ENCODE measurements around the gene C6orf62.
"Not testable (repeated sequence)": the region's sequence is repeated elsewhere in the genome, so short reads cannot be mapped to it uniquely, and the experiment has no call there.

DNA sequence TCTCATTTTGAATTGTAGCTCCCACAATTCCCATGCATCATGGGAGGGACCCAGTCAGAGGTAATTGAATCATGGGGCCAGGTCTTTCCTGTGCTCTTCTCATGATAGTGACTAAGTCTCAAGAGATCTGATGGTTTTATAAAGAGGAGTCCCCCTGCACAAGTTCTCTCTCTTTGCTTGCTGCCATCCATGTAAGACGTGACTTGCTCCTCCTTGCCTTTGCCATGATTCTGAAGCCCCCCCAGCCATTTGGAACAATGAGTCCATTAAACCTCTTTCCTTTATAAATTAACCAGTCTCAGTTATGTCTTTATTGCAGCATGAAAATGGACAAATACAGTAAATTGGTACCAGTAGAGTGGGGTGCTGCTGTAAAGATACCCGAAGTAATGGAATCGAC is 11.7 kb upstream of the C6orf62 start:
- not testable (repeated sequence) for TF ChIP-seq ZNF70 (CRISPR knock-in tag; IDR thresholded peaks at IDR 0.05); ZFP3 (CRISPR knock-in tag; IDR thresholded peaks at IDR 0.05); ISL1 (CRISPR knock-in tag; IDR thresholded peaks at IDR 0.05); OSR1 (CRISPR knock-in tag; IDR thresholded peaks at IDR 0.05); ZNF565 (CRISPR knock-in tag; conservative IDR thresholded peaks at IDR 0.05; ENCODE audit: low read depth); GLIS3 (CRISPR knock-in tag; IDR thresholded peaks at IDR 0.05); SNAI2 (CRISPR knock-in tag; IDR thresholded peaks at IDR 0.05); RARB (CRISPR knock-in tag; IDR thresholded peaks at IDR 0.05)
- TF ChIP-seq, protein P1, sequence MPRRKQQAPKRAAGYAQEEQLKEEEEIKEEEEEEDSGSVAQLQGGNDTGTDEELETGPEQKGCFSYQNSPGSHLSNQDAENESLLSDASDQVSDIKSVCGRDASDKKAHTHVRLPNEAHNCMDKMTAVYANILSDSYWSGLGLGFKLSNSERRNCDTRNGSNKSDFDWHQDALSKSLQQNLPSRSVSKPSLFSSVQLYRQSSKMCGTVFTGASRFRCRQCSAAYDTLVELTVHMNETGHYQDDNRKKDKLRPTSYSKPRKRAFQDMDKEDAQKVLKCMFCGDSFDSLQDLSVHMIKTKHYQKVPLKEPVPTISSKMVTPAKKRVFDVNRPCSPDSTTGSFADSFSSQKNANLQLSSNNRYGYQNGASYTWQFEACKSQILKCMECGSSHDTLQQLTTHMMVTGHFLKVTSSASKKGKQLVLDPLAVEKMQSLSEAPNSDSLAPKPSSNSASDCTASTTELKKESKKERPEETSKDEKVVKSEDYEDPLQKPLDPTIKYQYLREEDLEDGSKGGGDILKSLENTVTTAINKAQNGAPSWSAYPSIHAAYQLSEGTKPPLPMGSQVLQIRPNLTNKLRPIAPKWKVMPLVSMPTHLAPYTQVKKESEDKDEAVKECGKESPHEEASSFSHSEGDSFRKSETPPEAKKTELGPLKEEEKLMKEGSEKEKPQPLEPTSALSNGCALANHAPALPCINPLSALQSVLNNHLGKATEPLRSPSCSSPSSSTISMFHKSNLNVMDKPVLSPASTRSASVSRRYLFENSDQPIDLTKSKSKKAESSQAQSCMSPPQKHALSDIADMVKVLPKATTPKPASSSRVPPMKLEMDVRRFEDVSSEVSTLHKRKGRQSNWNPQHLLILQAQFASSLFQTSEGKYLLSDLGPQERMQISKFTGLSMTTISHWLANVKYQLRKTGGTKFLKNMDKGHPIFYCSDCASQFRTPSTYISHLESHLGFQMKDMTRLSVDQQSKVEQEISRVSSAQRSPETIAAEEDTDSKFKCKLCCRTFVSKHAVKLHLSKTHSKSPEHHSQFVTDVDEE (CRISPR knock-in tag; IDR thresholded peaks at IDR 0.05) = not testable (repeated sequence)
- TF ChIP-seq, protein P2, sequence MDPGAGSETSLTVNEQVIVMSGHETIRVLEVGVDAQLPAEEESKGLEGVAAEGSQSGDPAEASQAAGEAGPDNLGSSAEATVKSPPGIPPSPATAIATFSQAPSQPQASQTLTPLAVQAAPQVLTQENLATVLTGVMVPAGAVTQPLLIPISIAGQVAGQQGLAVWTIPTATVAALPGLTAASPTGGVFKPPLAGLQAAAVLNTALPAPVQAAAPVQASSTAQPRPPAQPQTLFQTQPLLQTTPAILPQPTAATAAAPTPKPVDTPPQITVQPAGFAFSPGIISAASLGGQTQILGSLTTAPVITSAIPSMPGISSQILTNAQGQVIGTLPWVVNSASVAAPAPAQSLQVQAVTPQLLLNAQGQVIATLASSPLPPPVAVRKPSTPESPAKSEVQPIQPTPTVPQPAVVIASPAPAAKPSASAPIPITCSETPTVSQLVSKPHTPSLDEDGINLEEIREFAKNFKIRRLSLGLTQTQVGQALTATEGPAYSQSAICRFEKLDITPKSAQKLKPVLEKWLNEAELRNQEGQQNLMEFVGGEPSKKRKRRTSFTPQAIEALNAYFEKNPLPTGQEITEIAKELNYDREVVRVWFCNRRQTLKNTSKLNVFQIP (CRISPR knock-in tag; IDR thresholded peaks at IDR 0.05; ENCODE audit: borderline replicate concordance, low read depth) = not testable (repeated sequence)
- TF ChIP-seq, protein P3, sequence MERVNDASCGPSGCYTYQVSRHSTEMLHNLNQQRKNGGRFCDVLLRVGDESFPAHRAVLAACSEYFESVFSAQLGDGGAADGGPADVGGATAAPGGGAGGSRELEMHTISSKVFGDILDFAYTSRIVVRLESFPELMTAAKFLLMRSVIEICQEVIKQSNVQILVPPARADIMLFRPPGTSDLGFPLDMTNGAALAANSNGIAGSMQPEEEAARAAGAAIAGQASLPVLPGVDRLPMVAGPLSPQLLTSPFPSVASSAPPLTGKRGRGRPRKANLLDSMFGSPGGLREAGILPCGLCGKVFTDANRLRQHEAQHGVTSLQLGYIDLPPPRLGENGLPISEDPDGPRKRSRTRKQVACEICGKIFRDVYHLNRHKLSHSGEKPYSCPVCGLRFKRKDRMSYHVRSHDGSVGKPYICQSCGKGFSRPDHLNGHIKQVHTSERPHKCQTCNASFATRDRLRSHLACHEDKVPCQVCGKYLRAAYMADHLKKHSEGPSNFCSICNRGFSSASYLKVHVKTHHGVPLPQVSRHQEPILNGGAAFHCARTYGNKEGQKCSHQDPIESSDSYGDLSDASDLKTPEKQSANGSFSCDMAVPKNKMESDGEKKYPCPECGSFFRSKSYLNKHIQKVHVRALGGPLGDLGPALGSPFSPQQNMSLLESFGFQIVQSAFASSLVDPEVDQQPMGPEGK (CRISPR knock-in tag; IDR thresholded peaks at IDR 0.05; ENCODE audit: borderline replicate concordance) = not testable (repeated sequence)
- TF ChIP-seq, protein P4, sequence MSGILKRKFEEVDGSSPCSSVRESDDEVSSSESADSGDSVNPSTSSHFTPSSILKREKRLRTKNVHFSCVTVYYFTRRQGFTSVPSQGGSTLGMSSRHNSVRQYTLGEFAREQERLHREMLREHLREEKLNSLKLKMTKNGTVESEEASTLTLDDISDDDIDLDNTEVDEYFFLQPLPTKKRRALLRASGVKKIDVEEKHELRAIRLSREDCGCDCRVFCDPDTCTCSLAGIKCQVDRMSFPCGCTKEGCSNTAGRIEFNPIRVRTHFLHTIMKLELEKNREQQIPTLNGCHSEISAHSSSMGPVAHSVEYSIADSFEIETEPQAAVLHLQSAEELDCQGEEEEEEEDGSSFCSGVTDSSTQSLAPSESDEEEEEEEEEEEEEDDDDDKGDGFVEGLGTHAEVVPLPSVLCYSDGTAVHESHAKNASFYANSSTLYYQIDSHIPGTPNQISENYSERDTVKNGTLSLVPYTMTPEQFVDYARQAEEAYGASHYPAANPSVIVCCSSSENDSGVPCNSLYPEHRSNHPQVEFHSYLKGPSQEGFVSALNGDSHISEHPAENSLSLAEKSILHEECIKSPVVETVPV (CRISPR knock-in tag; IDR thresholded peaks at IDR 0.05) = not testable (repeated sequence)

Data from SK-N-SH treated with all-trans-retinoic acid at 6 μM for 48 hours (cell line).